ENCODE results near the gene SINHCAF.

GRCh38 chr12:31278424-31278823, 47.5 kb downstream of the SINHCAF start:
- TF ChIP-seq CTCF (IDR thresholded peaks at IDR 0.05) (no peak), ZFX (IDR thresholded peaks at IDR 0.05; ENCODE audit: borderline replicate concordance) (no peak)
